ENCODE measurements around the gene ZNF559.

Gene ZNF559

GRCh38 chr19:9329999-9330398, 6.0 kb downstream of the ZNF559 start:
- Mint-ChIP-seq H3K27ac (no peak overlapping the region), H3K4me1 (no peaks in the 10 kb centered on the region), H3K4me3 (no peak overlapping the region), H3K9me3 (peaks cover 19% of the 10 kb centered on the region), H3K36me3 (peaks cover 41% of the 10 kb centered on the region)
- ATAC-seq (no peak), DNase-seq (ENCODE audit: low spot score in 2 of 2) (no peak)

- Mint-ChIP-seq H3K27ac (no peak overlapping the region), H3K4me3 (no peak overlapping the region), H3K36me3 (peaks cover 39% of the 10 kb centered on the region), H3K9me3 (peaks cover 44% of the 10 kb centered on the region), H3K4me1 (no peaks in the 10 kb centered on the region)
- ATAC-seq, result no peak
- DNase-seq (ENCODE audit: low spot score in 2 of 2), result no peak
These were observed 18.8 kb downstream of the ZNF559 start for GRCh38 chr19:9342610-9343304.

- no peak overlapping the region for H3K27ac Mint-ChIP-seq
- no peaks in the 10 kb centered on the region for H3K4me1 Mint-ChIP-seq
- H3K9me3 Mint-ChIP-seq, result peaks cover 39% of the 10 kb centered on the region
- DNase-seq (ENCODE audit: low spot score in 2 of 2), result no peak
- no peak overlapping the region for H3K4me3 Mint-ChIP-seq
- no peak for ATAC-seq
- peaks cover 24% of the 10 kb centered on the region for H3K36me3 Mint-ChIP-seq
These were observed 21.0 kb downstream of the ZNF559 start for GRCh38 chr19:9345005-9345404.

- Mint-ChIP-seq H3K4me1 (no peaks in the 10 kb centered on the region), H3K36me3 (no peaks in the 10 kb centered on the region), H3K9me3 (peaks cover 24% of the 10 kb centered on the region), H3K4me3 (no peak overlapping the region), H3K27ac (no peak overlapping the region)
- DNase-seq (ENCODE audit: low spot score in 2 of 2), result no peak
- ATAC-seq, result no peak
These were observed 24.3 kb downstream of the ZNF559 start for GRCh38 chr19:9348253-9348652.

GRCh38 chr19:9348671-9349070, 24.7 kb downstream of the ZNF559 start:
- Mint-ChIP-seq H3K9me3 (peaks cover 21% of the 10 kb centered on the region), H3K4me1 (no peaks in the 10 kb centered on the region), H3K36me3 (no peaks in the 10 kb centered on the region), H3K27ac (no peak overlapping the region), H3K4me3 (no peak overlapping the region)
- ATAC-seq (no peak), DNase-seq (ENCODE audit: low spot score in 2 of 2) (no peak)

GRCh38 chr19:9352505-9352904, 28.5 kb downstream of the ZNF559 start:
- no peaks in the 10 kb centered on the region for H3K4me1 Mint-ChIP-seq
- no peak for DNase-seq (ENCODE audit: low spot score in 2 of 2)
- peaks cover 13% of the 10 kb centered on the region for H3K9me3 Mint-ChIP-seq
- H3K27ac Mint-ChIP-seq, result no peak overlapping the region
- no peak for ATAC-seq
- H3K36me3 Mint-ChIP-seq, result no peaks in the 10 kb centered on the region
- H3K4me3 Mint-ChIP-seq, result no peak overlapping the region

- H3K36me3 Mint-ChIP-seq, result no peaks in the 10 kb centered on the region
- DNase-seq (ENCODE audit: low spot score in 2 of 2) (no peak), ATAC-seq (no peak)
- H3K27ac Mint-ChIP-seq, result no peak overlapping the region
- peaks cover 16% of the 10 kb centered on the region for H3K9me3 Mint-ChIP-seq
- no peaks in the 10 kb centered on the region for H3K4me1 Mint-ChIP-seq
- no peak overlapping the region for H3K4me3 Mint-ChIP-seq
These were observed 29.0 kb downstream of the ZNF559 start for GRCh38 chr19:9353011-9353410.

- DNase-seq (ENCODE audit: low spot score in 2 of 2) (no peak), ATAC-seq (no peak)
- Mint-ChIP-seq H3K36me3 (no peaks in the 10 kb centered on the region), H3K9me3 (peaks cover 11% of the 10 kb centered on the region), H3K27ac (no peak overlapping the region), H3K4me1 (no peaks in the 10 kb centered on the region), H3K4me3 (no peak overlapping the region)
These were observed 30.7 kb downstream of the ZNF559 start for GRCh38 chr19:9354651-9355050.

GRCh38 chr19:9362905-9363304, 38.9 kb downstream of the ZNF559 start, which contains the start of gene ZNF177:
TSS of gene ZNF177 (plus strand) at chr19:9363013. CDS start at chr19:9378312, 15,299 bp downstream.
- Mint-ChIP-seq H3K4me3 (no peak within 1 kb of the TSS), H3K36me3 (no peaks in the 10 kb centered on the region), H3K9me3 (peaks cover 28% of the 10 kb centered on the region), H3K4me1 (no peaks in the 10 kb centered on the region), H3K27ac (no peak within 1 kb of the TSS)
- DNase-seq (ENCODE audit: low spot score in 2 of 2) (no peak), ATAC-seq (no peak)

- H3K4me1 Mint-ChIP-seq, result no peaks in the 10 kb centered on the region
- H3K36me3 Mint-ChIP-seq, result no peaks in the 10 kb centered on the region
- no peak overlapping the region for H3K4me3 Mint-ChIP-seq
- DNase-seq (ENCODE audit: low spot score in 2 of 2) (no peak), ATAC-seq (no peak)
- H3K27ac Mint-ChIP-seq, result no peak overlapping the region
- H3K9me3 Mint-ChIP-seq, result peaks cover 33% of the 10 kb centered on the region
These were observed 47.0 kb downstream of the ZNF559 start for GRCh38 chr19:9370738-9371619.

GRCh38 chr19:9381361-9381785, 57.4 kb downstream of the ZNF559 start:
- no peak overlapping the region for H3K4me3 Mint-ChIP-seq
- peaks cover 31% of the 10 kb centered on the region for H3K9me3 Mint-ChIP-seq
- H3K27ac Mint-ChIP-seq, result no peak overlapping the region
- no peak for ATAC-seq
- H3K4me1 Mint-ChIP-seq, result no peaks in the 10 kb centered on the region
- DNase-seq (ENCODE audit: low spot score in 2 of 2), result no peak
- H3K36me3 Mint-ChIP-seq, result no peaks in the 10 kb centered on the region
